Endothelial cell of umbilical vein (primary cell): ENCODE data around the gene PKDREJ. TPM values are rescaled to one million over a fixed set of nuclear protein-coding genes. Genes with fewer than 3 reads are reported as not detected.

Source experiments
- BruUV-seq: library from RNA; stranded (reverse); fragments of 400-500 nt; replicated peaks from 2 replicates; lab custom pipeline; 2021; lab: Mats Ljungman, UMichigan
- CTCF ChIA-PET: fragments of 300-600, 350-600 bp; sonication (Branson Sonifier 250); formaldehyde crosslinking; loops from one replicate; lab custom pipeline; 2021; ENCODE audit warnings: antibody characterized with exemption, inconsistent platforms; lab: Charles Lee
- POLR2A ChIA-PET: fragments of 300-600, 350-600 bp; sonication (Branson Sonifier 250); formaldehyde crosslinking; loops from one replicate; lab custom pipeline; 2021; ENCODE audit warnings: antibody characterized with exemption, inconsistent platforms; lab: Charles Lee
- DNase-seq: peaks from one replicate; pipeline ENCODE4 v3.0.0-alpha.2; 2011; ENCODE audit warnings: low read depth, low spot score
- FAIRE-seq: peaks from 2 replicates; lab custom pipeline; 2011; peaks lifted over from hg19 to GRCh38; lab: Jason Lieb, UNC
- H2AFZ ChIP-seq: 2 replicates; pipeline ENCODE4 v1.6.0; 2012; ENCODE audit warnings: low read depth, low read length, control low read depth, inconsistent platforms
- H3K27ac ChIP-seq: 2 replicates; pipeline ENCODE4 v1.5.1; 2011; ENCODE audit warnings: low read depth, mild to moderate bottlenecking, control low read depth, low read length, moderate library complexity; ENCODE audit not compliant: insufficient read depth
- H3K27me3 ChIP-seq, 2 experiments: 2 replicates each; pipeline versions ENCODE4 v1.6.0 to v1.6.1; 2011; ENCODE audit warnings: low read length in 2 of 2, mixed read lengths in 1 of 2; ENCODE audit not compliant: control insufficient read depth in 2 of 2, insufficient read depth in 2 of 2
- H3K36me3 ChIP-seq, 2 experiments: 2 replicates in 1 of 2; 3 replicates in 1 of 2; pipeline ENCODE4 v1.5.1; 2011; ENCODE audit warnings: low read length in 2 of 2, mild to moderate bottlenecking in 1 of 2, moderate library complexity in 1 of 2; ENCODE audit not compliant: control insufficient read depth in 2 of 2, insufficient read depth in 2 of 2; ENCODE audit errors: extremely low read depth in 1 of 2
- H3K4me1 ChIP-seq: 3 replicates; pipeline ENCODE4 v1.5.1; 2011; ENCODE audit warnings: mild to moderate bottlenecking, low read length; ENCODE audit not compliant: control insufficient read depth, insufficient read depth; ENCODE audit errors: extremely low read depth
- H3K4me2 ChIP-seq: 2 replicates; pipeline ENCODE4 v1.6.1; 2011; ENCODE audit warnings: low read length, control low read depth, mixed read lengths; ENCODE audit not compliant: insufficient read depth
- H3K4me3 ChIP-seq, 3 experiments: fragments of 200-600 bp in 1 of 3; sonication (generic), shearing (Covaris generic) in 1 of 3; replicated peaks in 1 of 3; 2 replicates each; pipeline ENCODE4 v1.5.1; 2011 to 2016; ENCODE audit warnings: control low read depth in 3 of 3, low read length in 3 of 3, mild to moderate bottlenecking in 2 of 3, inconsistent platforms in 1 of 3, low read depth in 1 of 3, moderate library complexity in 1 of 3; ENCODE audit not compliant: insufficient read depth in 1 of 3
- H3K79me2 ChIP-seq: 2 replicates; pipeline ENCODE4 v1.6.0; 2012; ENCODE audit warnings: low read length, inconsistent platforms; ENCODE audit not compliant: control insufficient read depth, insufficient read depth
- H3K9ac ChIP-seq: replicated peaks from 2 replicates; pipeline ENCODE3; 2011; ENCODE audit warnings: low read length, control low read depth; ENCODE audit not compliant: insufficient read depth; ENCODE audit errors: extremely low read depth
- H3K9me1 ChIP-seq: replicated peaks from 3 replicates; pipeline ENCODE4 v1.6.0; 2011; ENCODE audit warnings: mild to moderate bottlenecking, low read length; ENCODE audit not compliant: control insufficient read depth, insufficient read depth; ENCODE audit errors: extremely low read depth
- H3K9me3 ChIP-seq: replicated peaks from 2 replicates; pipeline ENCODE4 v1.5.1; 2012; ENCODE audit warnings: low read length, inconsistent platforms; ENCODE audit not compliant: control insufficient read depth, insufficient read depth
- H4K20me1 ChIP-seq: replicated peaks from 2 replicates; pipeline ENCODE3; 2011; ENCODE audit warnings: mild to moderate bottlenecking, low read length; ENCODE audit not compliant: control insufficient read depth, insufficient read depth; ENCODE audit errors: extremely low read depth
- CTCF ChIP-seq, 2 donors: IDR thresholded peaks; 1 replicate in 1 of 2; 2 replicates in 1 of 2; pipeline ENCODE4 v1.5.1; 2011; ENCODE audit warnings: low read length in 2 of 2, mild to moderate bottlenecking in 2 of 2, moderate library complexity in 2 of 2, control low read depth in 1 of 2, inconsistent platforms in 1 of 2, low read depth in 1 of 2; ENCODE audit not compliant: insufficient read depth in 1 of 2; ENCODE audit errors: extremely low read depth in 1 of 2
- EZH2 ChIP-seq: IDR thresholded peaks from 2 replicates; pipeline ENCODE4 v1.6.1; 2012; ENCODE audit warnings: borderline replicate concordance, low read depth, mild to moderate bottlenecking, moderate library complexity, low read length, inconsistent platforms; ENCODE audit not compliant: severe bottlenecking
- FOS ChIP-seq: IDR thresholded peaks from 2 replicates; pipeline ENCODE4 v1.6.1; 2011; ENCODE audit warnings: mild to moderate bottlenecking, low read length, moderate library complexity, borderline replicate concordance; ENCODE audit not compliant: insufficient read depth
- GATA2 ChIP-seq: IDR thresholded peaks from 2 replicates; pipeline ENCODE4 v1.7.0; 2011; ENCODE audit warnings: low read depth, mild to moderate bottlenecking, moderate library complexity, mixed read lengths, low read length; ENCODE audit not compliant: insufficient read length, insufficient read depth
- JUN ChIP-seq: IDR thresholded peaks from 2 replicates; pipeline ENCODE4 v1.6.1; 2011; ENCODE audit warnings: borderline replicate concordance, low read depth; ENCODE audit not compliant: insufficient read length, insufficient read depth
- MYC ChIP-seq: IDR thresholded peaks from one replicate; pipeline ENCODE4 v1.6.1; 2011; ENCODE audit warnings: mild to moderate bottlenecking, low read depth, low read length
- POLR2A ChIP-seq: IDR thresholded peaks from 2 replicates; pipeline ENCODE4 v1.6.1; 2012; ENCODE audit warnings: low read depth, mild to moderate bottlenecking, control low read depth, low read length
- POLR2AphosphoS5 ChIP-seq: IDR thresholded peaks from 2 replicates; pipeline ENCODE4 v1.6.1; 2012; ENCODE audit warnings: low read depth, mild to moderate bottlenecking, control low read depth, low read length, moderate library complexity; ENCODE audit not compliant: insufficient read depth
- dilution Hi-C: fragments of 300-500 bp; cut with MboI; formaldehyde crosslinking; loops from one replicate; pipeline ENCODE4 v1.15.0; 2019; ENCODE audit warnings: low sequenced_read_pairs; ENCODE audit not compliant: extremely low pct_ligation_motif_present
- intact Hi-C: fragments of 100-400 bp; cut with micrococcal nuclease; formaldehyde crosslinking; loops from one replicate; pipeline ENCODE4 v1.10.0; 2022
- polyA plus RNA-seq, 4 experiments: library from polyadenylated mRNA; depleted of rRNA in 3 of 4; stranded (reverse) in 3 of 4; unstranded in 1 of 4; fragments of >200 nt; gene quantifications; 2 replicates each; pipeline versions ENCODE4 v1.2.1 to v1.2.3, GENCODE V29; 2011 to 2012; ENCODE audit warnings: missing spikeins in 1 of 4
- total RNA-seq: library from RNA; stranded (reverse); gene quantifications from 2 replicates; pipeline ENCODE4 v1.2.3, GENCODE V29; 2021
- TF ChIP-seq, protein P1 (sequence below): IDR thresholded peaks from 2 replicates; pipeline ENCODE4 v1.6.1; 2011; ENCODE audit not compliant: insufficient read depth, insufficient read length

PKDREJ gene
- total and polyA plus RNA-seq, 2 donors (not counting 3 experiments of a cell fraction or from before 2014, with no cell fraction given) = not detected

GRCh38 chr22:46272762-46273431 lies 9.8 kb upstream of the PKDREJ start:
- TF ChIP-seq POLR2A = no peak
- TF ChIP-seq, protein P1, sequence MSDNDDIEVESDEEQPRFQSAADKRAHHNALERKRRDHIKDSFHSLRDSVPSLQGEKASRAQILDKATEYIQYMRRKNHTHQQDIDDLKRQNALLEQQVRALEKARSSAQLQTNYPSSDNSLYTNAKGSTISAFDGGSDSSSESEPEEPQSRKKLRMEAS = no peak
- no peak for TF ChIP-seq JUN
- TF ChIP-seq POLR2AphosphoS5 = no peak
- TF ChIP-seq GATA2 = no peak
- TF ChIP-seq CTCF (IDR thresholded peaks at IDR 0.05; ENCODE audit: extremely low read depth in 1 of 2, insufficient read depth in 1 of 2, low read depth in 1 of 2, low read length in 2 of 2) = no peak
- TF ChIP-seq MYC = no peak
- no peak for TF ChIP-seq FOS
- TF ChIP-seq EZH2 = no peak
- intact Hi-C loops = no loop called here
- no peak for DNase-seq

More at GRCh38 chr22:46272762-46273431, 9.8 kb upstream of the PKDREJ start:
- POLR2A ChIA-PET = no interaction called here
- H3K4me2 ChIP-seq = no peak overlapping the region
- H3K36me3 ChIP-seq = peaks cover 4 to 22% of the 10 kb centered on the region in 2 experiments
- H3K27me3 ChIP-seq = no peaks in the 10 kb centered on the region
- H3K9me1 ChIP-seq = no peaks in the 10 kb centered on the region
- CTCF ChIA-PET = interaction anchor here (1.1 kb wide), 1 partner anchor 10 kb away, joined by 3 read pairs; the partner anchor contains the start of gene PKDREJ
- H3K9ac ChIP-seq = no peak overlapping the region
- H3K79me2 ChIP-seq = peaks cover 9% of the 10 kb centered on the region
- H2AFZ ChIP-seq = no peak overlapping the region
- dilution Hi-C loops = no loop called here
- BruUV-seq = no TSS peak
- no peak for FAIRE-seq
- no peak overlapping the region for H3K4me3 ChIP-seq
- no peak overlapping the region for H3K27ac ChIP-seq
- H3K9me3 ChIP-seq = no peaks in the 10 kb centered on the region
- peaks cover 16% of the 10 kb centered on the region for H3K4me1 ChIP-seq
- no peaks in the 10 kb centered on the region for H4K20me1 ChIP-seq
